Stimulated activated CD4-positive, alpha-beta T cell treated with anti-CD3 and anti-CD28 coated beads, Interleukin-2, amount 100 ng/mL, for 24 hours (primary cell): Measurements from ENCODE around the gene NCOR2.

Experiments
- DNase-seq, 2 donors: peaks; one replicate each; pipeline ENCODE4 v3.0.0-alpha.2; 2020

Gene NCOR2

GRCh38 chr12:124573839-124574786, 6.7 kb upstream of the NCOR2 start:
- no peak for DNase-seq

DNA sequence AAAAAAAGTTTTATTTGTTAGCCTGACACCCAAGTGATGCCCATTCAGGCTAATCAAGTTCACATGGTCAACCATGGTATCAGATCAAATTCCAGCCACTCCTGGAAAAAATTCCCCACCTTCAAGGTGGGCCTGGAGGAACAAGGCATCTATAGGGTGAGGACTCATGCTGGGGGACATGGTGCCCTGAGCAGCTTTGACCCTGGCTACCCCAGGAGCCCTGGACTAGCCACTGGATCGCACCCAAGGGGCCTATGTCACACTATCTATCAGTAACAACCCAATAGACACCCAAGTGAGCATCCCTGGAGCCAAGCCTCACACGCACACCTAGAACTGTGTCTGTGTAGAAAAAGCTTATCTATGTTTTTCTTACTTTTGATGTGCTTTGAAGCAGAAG, 4.1 kb upstream of the NCOR2 start:
- no peak for DNase-seq

DNA sequence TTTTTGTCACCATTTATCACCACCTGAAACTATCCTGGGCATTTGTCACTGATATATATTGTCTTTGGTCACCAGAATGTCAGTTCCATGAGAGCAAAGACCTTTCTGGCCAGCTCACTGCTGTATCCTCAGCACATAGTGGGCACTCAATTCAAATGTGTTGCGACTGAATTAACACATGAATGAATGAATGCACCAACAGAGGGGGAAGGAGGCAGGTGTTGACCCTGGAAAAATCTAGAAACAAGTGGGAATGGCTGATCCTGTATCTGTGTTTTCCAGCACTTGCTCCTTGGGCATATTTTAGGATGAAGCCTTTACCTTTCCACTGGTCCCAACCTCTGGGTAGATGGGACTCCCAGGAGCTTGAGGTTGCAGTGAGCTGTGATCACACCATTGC, 3.4 kb upstream of the NCOR2 start:
- no peak for DNase-seq

GRCh38 chr12:124569375-124570148, 2.1 kb upstream of the NCOR2 start:
- no peak for DNase-seq

- peak in 1 of 2 donors; percentile 51 for DNase-seq
These were observed 1.3 kb upstream of the NCOR2 start for GRCh38 chr12:124568431-124569374.

DNA sequence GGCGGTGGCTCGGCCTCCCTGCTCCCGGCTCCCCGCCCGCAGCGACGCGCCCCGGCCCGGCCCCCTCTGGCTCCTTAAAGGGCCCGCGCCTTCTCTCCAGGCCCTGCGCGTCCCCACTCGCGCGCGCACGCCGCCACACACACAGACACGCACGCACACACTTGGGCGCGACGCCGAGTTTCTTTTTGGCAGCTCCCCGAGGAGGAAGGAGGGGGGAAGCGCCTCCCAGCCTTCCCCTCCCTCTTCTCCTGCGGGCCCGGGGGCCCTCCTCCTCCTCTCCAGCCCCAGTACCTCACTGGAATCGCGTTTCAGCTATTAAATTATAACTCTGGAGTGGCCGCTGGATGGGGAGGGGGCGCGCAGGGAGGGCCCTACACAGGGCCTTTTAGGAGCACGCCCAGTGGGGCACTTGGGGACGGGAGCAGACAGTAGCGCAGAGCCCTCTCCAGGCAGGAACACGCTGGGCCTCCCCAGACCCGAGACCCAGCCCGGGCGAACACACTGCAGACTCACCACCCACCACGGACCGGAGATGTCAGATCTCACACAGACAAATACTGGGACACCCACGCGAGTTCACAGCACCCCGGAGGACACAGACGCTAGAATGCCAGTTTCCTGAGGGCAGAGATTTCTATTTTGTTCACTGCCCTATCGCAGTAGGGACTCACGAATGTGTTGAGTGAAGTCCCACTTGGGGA, 411 bp upstream of the NCOR2 start:
- peak; percentile 81 to 83 for DNase-seq

DNA sequence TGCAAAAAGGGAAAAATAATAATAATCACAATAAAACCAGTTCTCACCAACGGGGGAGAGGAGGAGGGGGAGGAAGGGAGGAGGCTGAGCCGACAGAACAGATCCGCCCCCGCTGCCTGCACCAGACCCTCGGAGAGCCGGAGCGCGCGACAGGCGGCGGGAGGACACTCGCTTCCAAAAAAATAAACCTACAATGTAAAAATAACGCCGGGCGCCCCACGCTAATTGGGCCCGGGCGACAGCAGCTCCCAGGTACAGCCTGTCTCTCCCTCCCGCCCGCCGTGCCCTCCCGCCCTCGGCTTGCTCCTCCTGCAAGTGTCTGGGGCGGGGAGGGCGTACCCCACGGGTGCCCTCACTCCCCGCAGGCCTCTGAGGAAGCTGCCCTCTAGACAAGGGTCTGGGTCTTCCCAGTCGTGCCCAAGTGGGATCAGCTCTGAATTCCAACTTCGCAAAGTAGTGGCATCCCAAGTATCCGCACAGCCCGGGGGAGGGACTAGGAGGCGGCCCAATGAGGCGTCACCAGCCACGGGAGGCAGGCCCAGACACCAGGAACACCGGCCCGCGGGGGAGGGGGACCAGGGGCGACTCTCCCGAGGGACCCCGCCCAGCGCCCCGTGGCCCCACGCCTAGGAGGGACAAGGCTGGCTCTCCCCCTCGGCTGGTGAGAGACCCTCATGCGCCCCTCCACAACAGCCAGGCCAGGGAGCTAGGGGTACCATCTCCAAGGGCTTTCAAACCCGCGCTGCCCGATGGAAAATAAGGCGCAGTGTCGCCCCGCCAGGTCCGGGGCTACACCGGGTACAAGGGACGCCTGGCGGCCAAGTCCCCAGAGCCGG, 1.0 kb downstream of the NCOR2 start:
- peak; percentile 74 to 79 for DNase-seq

- no peak for DNase-seq
These were observed 1.7 kb downstream of the NCOR2 start for GRCh38 chr12:124565656-124566160.

GRCh38 chr12:124564971-124565491, 2.4 kb downstream of the NCOR2 start:
- no peak for DNase-seq

DNA sequence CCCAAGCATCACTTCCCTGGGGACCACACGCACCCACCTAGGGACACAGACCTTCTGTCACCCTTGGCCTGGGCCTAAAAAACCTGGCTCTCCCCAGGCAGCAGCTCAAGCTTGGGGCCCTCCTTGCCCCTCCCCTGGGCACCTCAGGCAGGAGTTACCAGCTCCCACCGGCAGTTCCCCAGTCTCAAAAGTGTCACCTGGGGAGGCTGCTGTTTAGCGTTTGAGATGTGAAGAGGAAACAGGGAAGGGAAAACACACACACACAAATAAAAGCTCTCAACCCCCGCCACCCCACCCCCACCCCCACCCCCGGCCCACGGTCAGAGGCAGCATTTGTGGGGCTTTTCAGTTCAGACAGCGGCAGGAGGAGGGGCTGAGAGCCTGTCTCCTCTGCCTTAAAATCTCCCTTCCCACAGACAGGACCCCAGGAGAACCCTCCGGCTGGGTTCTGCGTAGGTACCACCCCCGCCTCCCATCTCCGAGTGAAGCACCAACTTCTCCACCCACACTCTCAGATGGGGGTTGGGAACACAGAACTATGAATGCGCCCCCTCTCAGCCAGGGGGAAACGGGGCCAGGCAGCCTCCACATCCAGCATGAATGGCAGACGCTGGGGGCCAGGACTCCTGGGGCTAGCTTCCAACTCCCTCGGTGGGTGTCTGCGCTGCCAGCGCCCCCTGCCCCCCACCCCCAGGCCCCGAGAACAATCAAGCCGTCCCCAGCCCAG, 3.0 kb downstream of the NCOR2 start:
- no peak for DNase-seq

- no peak for DNase-seq
These were observed 3.6 kb downstream of the NCOR2 start for GRCh38 chr12:124563809-124564208.

- no peak for DNase-seq
These were observed 4.0 kb downstream of the NCOR2 start for GRCh38 chr12:124563401-124563800.

- no peak for DNase-seq
These were observed 4.6 kb downstream of the NCOR2 start for GRCh38 chr12:124562796-124563181.

- no peak for DNase-seq
These were observed 5.2 kb downstream of the NCOR2 start for GRCh38 chr12:124562018-124562795.

GRCh38 chr12:124561231-124561630, 6.2 kb downstream of the NCOR2 start:
- no peak for DNase-seq

DNA sequence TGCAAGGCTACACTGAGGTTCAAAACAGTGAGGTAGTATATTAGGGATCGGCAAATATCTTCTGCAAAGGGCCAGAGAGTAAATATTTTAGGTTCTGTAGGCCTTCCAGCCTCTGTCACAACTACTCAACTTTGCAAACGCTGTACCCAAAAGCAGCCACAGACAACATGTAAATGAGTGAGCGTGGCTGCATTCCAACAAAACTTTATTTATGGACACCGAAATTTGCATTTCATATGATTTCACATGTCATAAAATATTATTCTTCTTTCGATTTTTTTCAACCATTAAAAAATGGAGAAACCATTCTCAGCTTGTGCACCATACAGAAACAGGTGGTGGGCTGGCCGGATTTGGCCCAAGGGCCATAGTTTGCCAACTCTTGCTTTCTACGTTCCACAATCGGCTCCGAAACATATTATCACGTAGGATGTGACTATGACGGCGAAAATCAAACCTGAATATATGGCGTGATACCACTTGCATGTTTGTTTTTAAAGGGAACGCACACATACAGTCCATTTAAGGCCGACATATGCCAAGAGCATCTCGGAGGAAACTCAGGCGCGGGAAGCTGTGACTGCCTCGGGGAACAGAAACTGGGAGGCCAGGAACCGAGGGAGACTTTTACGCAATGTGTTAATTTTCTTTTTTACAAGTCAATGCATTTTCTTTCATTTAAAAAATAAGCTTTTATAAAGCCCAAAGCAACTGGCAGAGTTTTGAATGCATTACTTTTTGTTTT, 7.1 kb downstream of the NCOR2 start:
- no peak for DNase-seq

- no peak for DNase-seq
These were observed 8.0 kb downstream of the NCOR2 start for GRCh38 chr12:124559182-124560017.
